GM12892 (cell line): ENCODE results near the gene ACCSL.
A peak's percentile ranks its signal among the peaks of the same experiment; 100 is the strongest.

Experiments used
- DNase-seq: peaks from one replicate; pipeline ENCODE4 v3.0.0; 2011; ENCODE audit not compliant: insufficient read length
- FAIRE-seq: peaks from 2 replicates; lab custom pipeline; 2011; peaks lifted over from hg19 to GRCh38; lab: Jason Lieb, UNC
- POLR2A ChIP-seq: IDR thresholded peaks from 2 replicates; pipeline ENCODE4 v1.6.1; 2011; ENCODE audit warnings: low read depth, low read length, control low read depth
- POLR2AphosphoS5 ChIP-seq: IDR thresholded peaks from 2 replicates; pipeline ENCODE4 v1.6.1; 2011; ENCODE audit warnings: low read depth, low read length, control low read depth
- TAF1 ChIP-seq: IDR thresholded peaks from 2 replicates; pipeline ENCODE4 v1.6.1; 2011; ENCODE audit warnings: low read depth, mild to moderate bottlenecking, control low read depth, low read length, borderline replicate concordance

ACCSL gene

DNA sequence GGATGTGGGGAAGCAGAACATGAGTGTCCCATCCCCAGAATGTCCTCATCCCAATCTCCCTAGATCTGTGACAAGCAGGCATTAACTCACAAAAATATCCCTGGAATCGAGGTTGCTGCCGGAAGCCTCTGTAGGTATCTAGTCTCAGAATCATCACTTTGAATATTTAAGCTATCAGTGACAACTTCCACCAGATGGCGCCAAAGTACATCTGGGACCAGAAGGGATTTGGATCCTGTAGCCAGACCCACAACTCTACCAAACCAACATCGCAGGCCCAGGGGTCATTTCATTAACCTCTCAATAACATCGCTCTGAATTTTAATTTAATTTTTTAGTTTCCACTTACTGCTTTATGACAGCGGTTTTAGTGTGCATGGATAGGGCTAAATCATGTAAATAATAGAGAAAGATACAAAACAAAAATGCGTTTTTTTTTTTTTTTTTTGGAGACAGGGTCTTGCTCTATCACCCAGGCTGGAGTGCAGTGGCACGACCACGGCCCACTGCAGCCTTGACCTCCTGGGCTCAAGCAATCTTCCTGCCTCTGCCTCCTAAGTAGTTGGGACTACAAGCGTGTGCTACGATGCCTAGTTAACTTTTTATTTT is 46.6 kb downstream of the ACCSL start:
- TF ChIP-seq POLR2AphosphoS5 (no peak), POLR2A (no peak), TAF1 (no peak)
- FAIRE-seq = peak; percentile 93
- DNase-seq = peak; percentile 33

DNA sequence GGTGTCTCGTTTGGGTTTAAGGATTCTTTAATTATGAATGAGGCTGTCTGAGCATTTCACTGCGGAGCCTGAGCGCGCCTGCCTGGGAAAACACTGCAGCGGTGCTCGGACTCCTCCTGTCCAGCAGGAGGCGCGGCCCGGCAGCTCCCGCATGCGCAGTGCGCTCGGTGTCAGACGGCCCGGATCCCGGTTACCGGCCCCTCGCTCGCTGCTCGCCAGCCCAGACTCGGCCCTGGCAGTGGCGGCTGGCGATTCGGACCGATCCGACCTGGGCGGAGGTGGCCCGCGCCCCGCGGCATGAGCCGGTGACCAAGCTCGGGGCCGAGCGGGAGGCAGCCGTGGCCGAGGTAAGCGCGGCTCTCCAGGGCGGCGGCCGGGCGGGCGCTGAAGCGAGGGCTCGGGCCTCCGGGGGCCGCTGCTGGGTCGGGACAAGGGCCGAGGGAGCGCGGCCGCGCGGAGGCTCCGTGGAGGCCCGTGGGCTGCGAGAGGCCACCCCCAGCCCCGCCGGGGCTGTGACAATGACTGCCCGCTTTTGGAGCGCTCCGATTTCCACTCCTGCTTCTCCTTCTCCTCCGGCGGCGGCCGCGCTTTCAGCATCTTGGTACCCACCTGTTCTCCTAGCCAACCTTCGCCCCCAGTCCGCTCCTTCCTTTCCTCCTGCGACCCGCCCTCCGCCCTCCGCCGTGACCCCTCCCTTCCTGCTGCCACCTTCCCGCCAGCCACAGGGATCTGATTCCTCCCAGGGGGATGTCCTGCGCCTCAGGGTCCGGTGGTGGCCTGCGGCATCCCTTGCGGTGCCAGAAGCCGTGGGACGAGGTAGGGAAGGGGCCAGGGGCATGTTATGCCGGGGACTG is 48.0 kb downstream of the ACCSL start, which contains the start of gene EXT2:
EXT2 (plus strand) TSS at position 173 of the 854 bp plus-strand sequence. CDS start 12,035 bp downstream, outside the sequence.
- FAIRE-seq = peak; percentile 91
- TF ChIP-seq POLR2AphosphoS5 (no peak), TAF1 (no peak), POLR2A (no peak)
- peak; percentile 89 for DNase-seq

DNA sequence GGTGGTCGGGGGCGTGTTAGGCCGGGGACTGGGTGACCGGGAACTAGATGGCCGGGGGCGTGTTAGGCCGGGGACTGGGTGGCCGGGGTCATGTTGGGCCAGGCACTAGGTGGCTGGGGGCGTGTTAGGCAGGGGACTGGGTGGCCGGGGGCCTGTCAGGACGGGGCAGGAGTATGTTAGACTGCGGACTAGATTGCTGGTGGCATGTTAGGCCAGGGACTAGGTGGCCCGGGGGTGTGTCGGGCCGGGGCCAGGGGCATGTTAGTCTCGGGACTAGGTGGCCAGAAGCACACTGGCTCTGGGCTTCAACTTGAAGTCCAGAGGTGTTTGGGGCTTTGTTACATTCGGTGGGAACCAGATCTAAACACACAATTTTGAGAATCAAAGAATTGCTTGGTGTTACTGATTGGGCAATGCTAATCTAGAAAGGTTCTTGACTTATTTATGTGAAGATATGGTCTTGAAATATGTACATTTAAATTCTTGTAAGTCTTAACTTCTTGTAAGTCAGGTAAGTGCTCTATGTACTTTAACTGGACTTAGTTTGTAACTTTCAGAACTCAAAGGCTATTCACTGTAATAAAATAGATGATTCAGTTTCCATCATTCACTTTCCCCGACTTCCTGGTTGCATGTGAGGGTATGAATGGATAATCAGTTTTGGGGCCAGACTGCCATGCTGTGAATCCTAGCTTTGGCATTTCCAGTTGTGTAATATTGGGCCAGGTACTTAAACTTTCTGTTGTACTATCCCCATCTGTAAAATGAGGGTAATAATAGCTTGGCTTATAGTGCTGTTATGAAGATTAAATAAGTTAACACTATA is 48.8 kb downstream of the ACCSL start:
- FAIRE-seq = peak; percentile 63
- TF ChIP-seq POLR2AphosphoS5 = no peak
- TF ChIP-seq TAF1 = no peak
- no peak for TF ChIP-seq POLR2A
- DNase-seq = peak; percentile 19

GRCh38 chr11:44097821-44098220 is 50.0 kb downstream of the ACCSL start:
- no peak for TF ChIP-seq POLR2A
- TF ChIP-seq TAF1 = no peak
- no peak for TF ChIP-seq POLR2AphosphoS5
- no peak for DNase-seq
- no peak for FAIRE-seq

- DNase-seq (no peak), FAIRE-seq (no peak)
- no peak for TF ChIP-seq TAF1
- TF ChIP-seq POLR2AphosphoS5 = no peak
- TF ChIP-seq POLR2A = no peak
These were observed 53.3 kb downstream of the ACCSL start for GRCh38 chr11:44101098-44101497.

GRCh38 chr11:44104481-44105294 is 56.9 kb downstream of the ACCSL start:
- DNase-seq (no peak), FAIRE-seq (peak; percentile 65)
- TF ChIP-seq TAF1 (no peak), POLR2AphosphoS5 (no peak), POLR2A (no peak)

- no peak for DNase-seq
- TF ChIP-seq TAF1 (no peak), POLR2AphosphoS5 (no peak), POLR2A (no peak)
- no peak for FAIRE-seq
These were observed 60.5 kb downstream of the ACCSL start for GRCh38 chr11:44108260-44108659.
